Measurements from ENCODE around the gene MEGF9.

DNA sequence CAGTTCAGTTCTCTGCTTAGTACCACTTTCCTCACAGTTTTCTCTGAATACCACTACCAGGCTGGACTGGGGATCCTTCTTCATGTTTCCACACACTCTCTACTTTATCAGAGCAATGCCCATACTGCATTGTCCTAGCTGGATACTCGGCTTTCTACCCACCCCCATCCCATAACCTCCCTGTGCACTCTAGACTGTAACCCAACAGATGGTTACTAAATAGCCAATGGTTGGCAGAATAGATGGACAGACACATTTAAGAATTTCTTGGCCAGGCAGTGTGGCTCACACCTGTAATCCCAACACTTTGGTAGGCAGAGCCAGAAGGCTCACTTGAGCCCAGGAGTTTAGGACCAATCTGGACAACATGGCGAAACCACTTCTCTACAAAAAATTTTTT lies 157.1 kb downstream of the MEGF9 start:
- TF ChIP-seq EZH2phosphoT487 (IDR thresholded peaks at IDR 0.05; ENCODE audit: low read depth, severe bottlenecking, unreplicated experiment): no peak
- TF ChIP-seq, protein P1, sequence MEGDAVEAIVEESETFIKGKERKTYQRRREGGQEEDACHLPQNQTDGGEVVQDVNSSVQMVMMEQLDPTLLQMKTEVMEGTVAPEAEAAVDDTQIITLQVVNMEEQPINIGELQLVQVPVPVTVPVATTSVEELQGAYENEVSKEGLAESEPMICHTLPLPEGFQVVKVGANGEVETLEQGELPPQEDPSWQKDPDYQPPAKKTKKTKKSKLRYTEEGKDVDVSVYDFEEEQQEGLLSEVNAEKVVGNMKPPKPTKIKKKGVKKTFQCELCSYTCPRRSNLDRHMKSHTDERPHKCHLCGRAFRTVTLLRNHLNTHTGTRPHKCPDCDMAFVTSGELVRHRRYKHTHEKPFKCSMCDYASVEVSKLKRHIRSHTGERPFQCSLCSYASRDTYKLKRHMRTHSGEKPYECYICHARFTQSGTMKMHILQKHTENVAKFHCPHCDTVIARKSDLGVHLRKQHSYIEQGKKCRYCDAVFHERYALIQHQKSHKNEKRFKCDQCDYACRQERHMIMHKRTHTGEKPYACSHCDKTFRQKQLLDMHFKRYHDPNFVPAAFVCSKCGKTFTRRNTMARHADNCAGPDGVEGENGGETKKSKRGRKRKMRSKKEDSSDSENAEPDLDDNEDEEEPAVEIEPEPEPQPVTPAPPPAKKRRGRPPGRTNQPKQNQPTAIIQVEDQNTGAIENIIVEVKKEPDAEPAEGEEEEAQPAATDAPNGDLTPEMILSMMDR (IDR thresholded peaks at IDR 0.05; ENCODE audit: poor library complexity): no peak
- no peak for TF ChIP-seq EZH2 (IDR thresholded peaks at IDR 0.05; ENCODE audit: borderline replicate concordance)
